ENCODE data around the gene C1S.

- TF ChIP-seq CTCF (conservative IDR thresholded peaks at IDR 0.05) (no peak), EZH2 (IDR thresholded peaks at IDR 0.05; ENCODE audit: low read depth) (no peak)
Observed at GRCh38 chr12:7046383-7047105, 14.0 kb upstream of the C1S start.
